Embryonic facial prominence (tissue), 1 donor: ENCODE results near the gene PLEKHG2.

Experiments used
- DNase-seq: peaks from one replicate; pipeline ENCODE4 v3.0.0-alpha.2; 2016; ENCODE audit errors: extremely low spot score

The PLEKHG2 gene

GRCh38 chr19:39422020-39422419 lies 9.6 kb downstream of the PLEKHG2 start:
- DNase-seq = no peak

DNA sequence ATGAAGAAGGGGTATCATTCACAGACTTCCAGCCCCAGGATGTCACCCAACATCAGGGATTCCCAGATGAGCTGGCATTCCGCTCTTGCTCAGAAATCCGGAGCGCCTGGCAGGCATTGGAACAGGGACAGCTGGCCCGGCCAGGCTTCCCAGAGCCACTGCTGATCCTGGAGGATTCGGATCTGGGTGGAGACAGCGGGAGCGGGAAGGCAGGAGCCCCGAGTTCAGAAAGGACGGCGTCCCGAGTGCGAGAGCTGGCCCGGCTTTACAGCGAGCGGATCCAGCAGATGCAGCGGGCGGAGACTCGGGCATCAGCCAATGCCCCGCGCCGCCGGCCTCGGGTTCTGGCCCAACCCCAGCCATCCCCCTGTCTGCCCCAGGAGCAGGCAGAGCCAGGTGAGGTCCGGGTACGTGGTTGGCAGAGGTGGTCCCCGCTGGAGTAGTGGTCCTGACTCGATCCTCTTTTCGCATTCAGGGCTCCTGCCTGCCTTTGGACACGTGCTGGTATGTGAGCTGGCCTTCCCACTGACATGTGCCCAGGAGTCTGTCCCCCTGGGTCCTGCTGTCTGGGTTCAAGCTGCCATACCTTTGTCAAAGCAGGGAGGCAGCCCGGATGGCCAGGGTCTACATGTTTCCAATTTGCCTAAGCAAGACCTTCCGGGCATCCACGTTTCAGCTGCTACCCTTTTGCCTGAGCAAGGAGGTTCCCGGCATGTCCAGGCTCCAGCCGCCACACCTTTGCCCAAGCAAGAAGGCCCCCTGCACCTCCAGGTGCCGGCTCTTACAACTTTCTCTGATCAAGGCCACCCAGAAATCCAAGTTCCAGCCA lies 11.0 kb downstream of the PLEKHG2 start:
- no peak for DNase-seq

GRCh38 chr19:39424934-39425333 lies 12.5 kb downstream of the PLEKHG2 start:
- no peak for DNase-seq

GRCh38 chr19:39425744-39426143 lies 13.3 kb downstream of the PLEKHG2 start:
- DNase-seq = no peak

- DNase-seq = no peak
Measured at GRCh38 chr19:39426170-39426569, 13.7 kb downstream of the PLEKHG2 start.

DNA sequence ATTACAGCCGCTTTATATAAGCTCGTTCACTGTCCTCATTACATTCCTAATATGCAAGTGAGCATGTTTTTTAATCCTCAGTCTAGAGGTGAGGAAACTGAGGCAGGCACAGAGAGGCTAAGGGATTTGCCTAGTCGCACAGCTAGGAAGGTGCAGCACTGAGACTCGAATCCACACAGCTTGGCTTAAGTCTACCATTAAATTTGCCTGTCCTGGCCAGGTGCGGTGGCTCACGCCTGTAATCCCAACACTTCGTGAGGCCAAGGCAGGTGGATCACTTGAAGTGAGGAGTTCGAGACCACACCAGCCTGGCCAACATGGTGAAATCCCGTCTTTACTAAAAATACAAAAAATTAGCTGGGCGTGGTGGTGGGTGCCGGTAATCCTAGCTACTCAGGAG lies 15.2 kb downstream of the PLEKHG2 start:
- no peak for DNase-seq

GRCh38 chr19:39428283-39429112 lies 16.0 kb downstream of the PLEKHG2 start:
- peak; percentile 81 for DNase-seq

DNA sequence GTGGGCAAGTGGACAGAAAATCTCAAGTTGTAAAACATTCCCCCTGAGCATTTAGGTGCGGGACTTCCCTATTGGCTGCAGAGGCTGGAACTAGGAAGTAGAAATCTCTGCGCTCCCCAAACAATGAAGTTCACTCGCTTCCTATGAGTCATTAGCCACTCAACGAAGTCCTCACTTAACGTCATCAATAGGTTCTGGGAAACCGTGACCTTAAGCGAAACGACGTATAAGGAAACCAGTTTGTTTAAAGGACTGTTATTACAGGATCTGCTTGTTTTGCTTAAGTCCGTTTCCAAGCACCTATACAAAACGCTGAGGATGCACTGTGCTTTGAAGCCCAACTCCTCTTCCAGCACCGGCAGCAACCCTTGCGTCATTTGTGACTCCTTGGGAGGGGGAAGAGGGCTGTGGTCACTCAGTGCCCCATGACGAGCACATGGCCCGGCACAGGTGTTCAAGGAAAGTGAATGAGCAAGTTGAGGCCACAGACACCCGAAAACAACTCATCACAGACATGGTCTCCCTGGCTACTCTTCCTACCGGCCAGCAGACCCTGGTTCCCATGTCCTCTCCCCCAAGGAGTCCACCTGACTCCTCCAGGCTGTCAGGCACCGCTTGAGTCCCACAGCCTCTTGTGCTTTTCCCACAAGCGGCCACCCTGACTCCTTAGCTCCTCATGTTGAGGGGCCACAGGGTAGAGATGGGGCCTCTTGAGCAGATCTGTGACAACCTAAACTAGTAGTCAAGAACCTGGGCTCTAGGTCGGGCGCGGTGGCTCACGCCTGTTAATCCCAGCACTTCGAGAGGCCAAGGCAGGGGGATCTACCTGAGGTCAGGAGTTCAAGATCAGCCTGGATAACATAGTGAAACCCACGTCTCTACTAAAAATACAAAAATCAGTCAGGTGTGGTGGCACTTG lies 18.5 kb downstream of the PLEKHG2 start:
- no peak for DNase-seq

DNA sequence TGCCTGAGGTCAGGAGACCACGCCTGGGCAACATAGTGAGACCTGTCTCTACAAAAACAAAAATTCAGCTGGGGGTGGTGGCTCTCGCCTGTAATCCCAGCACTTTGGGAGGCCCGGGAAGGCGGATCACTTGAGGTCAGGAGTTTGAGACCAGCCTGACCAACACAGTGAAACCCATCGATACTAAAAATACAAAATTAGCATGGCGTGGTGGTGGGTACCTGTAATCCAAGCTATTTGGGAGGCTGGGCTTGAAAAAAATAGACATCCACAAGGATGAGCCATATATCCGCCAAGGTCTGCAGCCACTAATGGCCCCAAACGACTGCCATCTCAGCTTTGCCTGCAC lies 20.2 kb downstream of the PLEKHG2 start:
- DNase-seq = no peak

DNA sequence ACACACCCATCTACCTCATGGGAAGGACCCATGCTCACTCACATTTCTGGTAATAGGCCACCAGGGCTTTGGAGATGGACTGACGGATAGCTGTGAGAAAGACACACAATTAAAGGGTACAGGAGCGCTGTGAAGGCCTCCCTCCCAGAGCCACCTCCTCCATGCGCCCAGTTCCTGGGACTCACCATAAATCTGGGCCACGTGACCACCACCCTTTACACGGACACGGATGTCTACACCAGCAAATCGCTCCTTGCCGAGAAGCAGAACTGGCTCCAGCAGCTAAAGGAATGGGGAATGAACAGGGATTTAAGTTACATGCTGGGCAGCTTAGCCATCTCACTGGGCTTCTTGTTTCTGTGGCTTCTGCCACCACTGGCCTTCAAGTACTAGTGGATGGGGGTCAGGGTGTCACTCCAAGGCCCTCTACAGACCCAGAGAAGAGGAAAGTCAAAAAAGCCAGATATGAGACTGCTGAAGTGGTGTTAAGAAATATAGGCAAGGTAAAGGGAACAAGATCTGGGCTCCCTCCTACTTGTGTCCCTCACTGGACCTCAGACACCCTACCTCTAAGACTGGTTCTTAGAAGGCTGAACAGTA lies 21.1 kb downstream of the PLEKHG2 start:
- DNase-seq = no peak

- DNase-seq = no peak
Measured at GRCh38 chr19:39434123-39435076, 21.9 kb downstream of the PLEKHG2 start.

DNA sequence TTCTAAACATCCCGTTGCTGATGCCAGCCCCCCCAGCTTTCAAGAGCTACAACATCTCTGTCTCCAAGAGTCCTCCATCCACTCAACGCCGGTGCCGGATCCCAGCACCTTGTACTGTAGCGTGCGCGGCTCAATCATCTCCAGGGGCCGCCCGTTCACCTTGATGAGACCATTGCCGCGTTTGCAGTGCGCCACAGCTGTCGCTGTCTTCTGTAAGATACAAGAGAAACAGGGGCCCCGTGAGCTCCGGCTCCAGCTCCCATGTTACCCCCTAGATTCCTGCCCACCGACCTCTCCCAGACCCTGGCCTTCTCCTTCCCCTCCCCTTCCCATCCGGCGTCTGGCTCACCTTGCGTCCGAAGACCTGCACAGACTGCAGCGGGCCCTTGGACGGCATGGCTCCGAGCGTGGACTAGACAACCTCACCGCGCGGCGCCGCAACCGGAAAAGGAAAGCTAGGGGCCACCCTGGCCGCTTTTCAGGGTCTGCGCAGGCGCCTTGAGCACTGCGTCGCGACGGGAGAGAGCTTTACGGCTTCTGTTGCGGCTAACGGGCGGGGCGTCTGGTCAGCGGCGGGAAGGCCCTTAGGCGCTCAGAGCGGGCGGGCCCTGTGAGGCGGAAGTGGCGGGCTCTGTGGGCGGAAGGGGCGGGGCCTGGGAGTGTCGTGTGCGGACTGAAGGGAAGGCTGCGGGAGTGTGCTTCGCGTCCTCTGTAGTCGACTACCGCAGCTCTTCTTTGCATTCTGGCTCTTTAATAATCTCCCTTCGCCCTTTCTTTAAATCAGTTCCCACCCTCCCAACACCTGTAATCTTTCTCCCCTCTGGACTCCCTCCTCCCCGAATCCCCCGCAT lies 23.3 kb downstream of the PLEKHG2 start, which contains the start of gene RPS16:
TSS of gene RPS16 (minus strand) at position 451 of the 851 bp plus-strand sequence. CDS start at position 397, 54 bp downstream.
- peak; percentile 96 for DNase-seq

- peak; percentile 30 for DNase-seq
Measured at GRCh38 chr19:39436350-39436716, 23.9 kb downstream of the PLEKHG2 start.

- DNase-seq = no peak
Measured at GRCh38 chr19:39438270-39438934, 25.9 kb downstream of the PLEKHG2 start.

DNA sequence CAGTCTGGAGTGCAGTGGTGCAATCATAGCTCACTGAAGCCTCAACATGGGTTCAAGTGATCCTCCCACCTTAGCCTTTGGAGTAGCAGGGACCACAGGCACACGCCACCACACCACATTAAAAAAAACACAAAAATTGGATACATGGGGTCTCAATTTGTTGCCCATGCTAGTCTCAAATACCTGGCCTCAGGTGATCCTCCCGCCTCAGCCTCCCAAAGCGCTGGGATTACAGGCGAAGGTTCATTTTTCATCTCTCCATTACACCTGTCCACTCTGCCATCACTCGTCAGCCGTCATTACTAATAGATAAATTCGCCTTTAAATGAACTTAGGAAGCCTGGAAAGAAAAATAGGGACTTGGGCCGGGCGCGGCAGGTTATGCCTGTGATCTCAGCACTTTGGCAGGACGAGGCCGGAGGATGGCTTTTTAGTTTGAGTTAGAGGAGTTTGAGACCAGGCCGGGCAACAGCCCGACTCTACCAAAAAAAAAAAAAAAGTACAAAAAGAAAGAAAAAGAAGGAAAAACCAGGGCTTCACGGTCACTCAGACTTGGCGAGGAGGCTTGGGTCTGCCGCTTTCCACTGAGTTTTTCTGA lies 32.2 kb downstream of the PLEKHG2 start:
- no peak for DNase-seq

GRCh38 chr19:39445196-39446111 lies 33.0 kb downstream of the PLEKHG2 start, which contains the start of gene SUPT5H:
SUPT5H (plus strand) TSS chr19:39445582; CDS start chr19:39445891, 309 bp downstream.
- DNase-seq = peak; percentile 92
